ENCODE measurements around the gene FLT3LG.

The FLT3LG gene

GRCh38 chr19:49486232-49486631, 12.2 kb downstream of the FLT3LG start:
- no peak for TF ChIP-seq CTCF (conservative IDR thresholded peaks at IDR 0.05; ENCODE audit: low read length)
- DNase-seq (ENCODE audit: low read depth), result no peak

GRCh38 chr19:49486710-49487276, 12.8 kb downstream of the FLT3LG start:
- no peak for TF ChIP-seq CTCF (conservative IDR thresholded peaks at IDR 0.05; ENCODE audit: low read length)
- DNase-seq (ENCODE audit: low read depth), result no peak
- no peak overlapping the region for H3K4me3 ChIP-seq (ENCODE audit: low read length)

More at GRCh38 chr19:49486232-49486631, 12.2 kb downstream of the FLT3LG start:
- H3K4me3 ChIP-seq (ENCODE audit: low read length), result no peak overlapping the region

- peak within 1 kb of the TSS; percentile 100 for H3K4me3 ChIP-seq (ENCODE audit: low read length)
- peak; percentile 99 for DNase-seq (ENCODE audit: low read depth)
- no peak for TF ChIP-seq CTCF (conservative IDR thresholded peaks at IDR 0.05; ENCODE audit: low read length)
Observed at GRCh38 chr19:49487277-49488045, 13.4 kb downstream of the FLT3LG start, which contains the start of gene RPL13A. RPL13A (plus strand) TSS chr19:49487608; CDS start chr19:49487630, 22 bp downstream.

DNA sequence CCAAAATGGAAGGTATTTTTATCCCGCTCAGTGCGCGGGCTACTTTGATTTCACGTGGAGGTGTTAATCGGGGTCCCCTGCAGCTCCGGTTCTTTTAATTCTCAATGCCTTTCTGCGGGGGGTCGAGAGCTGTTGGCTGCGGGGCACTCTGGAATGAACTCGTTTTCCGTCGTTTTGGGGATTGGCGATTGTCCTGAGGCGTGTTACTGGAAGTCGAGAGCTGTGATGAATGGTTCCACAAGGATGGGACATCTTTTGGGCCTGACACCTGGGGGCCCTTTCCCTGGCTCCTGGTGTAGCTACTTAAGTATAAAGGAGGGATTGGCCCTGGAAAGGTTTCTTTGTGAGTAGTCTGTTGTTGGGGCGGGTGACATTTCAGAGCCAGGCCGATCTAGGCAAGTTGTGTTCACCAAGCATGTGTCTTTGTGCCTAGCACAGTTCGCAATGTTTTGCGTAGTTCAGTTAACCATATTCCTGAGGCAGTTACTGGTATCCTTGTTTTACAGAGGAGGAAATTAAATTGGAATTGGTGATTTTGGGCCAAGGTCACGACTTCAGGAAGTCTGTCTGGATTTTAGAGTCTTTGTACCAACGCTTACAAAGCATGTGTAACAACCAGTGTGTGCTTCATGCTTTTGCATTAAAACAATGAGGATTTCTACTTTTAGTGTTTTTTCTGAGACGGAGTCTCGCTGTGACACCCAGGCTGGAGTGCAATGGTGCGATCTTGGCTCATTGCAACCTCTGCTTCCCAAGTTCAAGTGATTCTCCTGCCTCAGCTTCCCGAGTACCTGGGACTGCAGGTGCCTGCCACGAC, 14.2 kb downstream of the FLT3LG start:
- H3K4me3 ChIP-seq (ENCODE audit: low read length), result peak overlapping the region; percentile 100
- TF ChIP-seq CTCF (conservative IDR thresholded peaks at IDR 0.05; ENCODE audit: low read length), result no peak
- no peak for DNase-seq (ENCODE audit: low read depth)

- no peak for TF ChIP-seq CTCF (conservative IDR thresholded peaks at IDR 0.05; ENCODE audit: low read length)
- DNase-seq (ENCODE audit: low read depth), result no peak
- H3K4me3 ChIP-seq (ENCODE audit: low read length), result peak overlapping the region; percentile 100
Observed at GRCh38 chr19:49488863-49489537, 15.0 kb downstream of the FLT3LG start.

DNA sequence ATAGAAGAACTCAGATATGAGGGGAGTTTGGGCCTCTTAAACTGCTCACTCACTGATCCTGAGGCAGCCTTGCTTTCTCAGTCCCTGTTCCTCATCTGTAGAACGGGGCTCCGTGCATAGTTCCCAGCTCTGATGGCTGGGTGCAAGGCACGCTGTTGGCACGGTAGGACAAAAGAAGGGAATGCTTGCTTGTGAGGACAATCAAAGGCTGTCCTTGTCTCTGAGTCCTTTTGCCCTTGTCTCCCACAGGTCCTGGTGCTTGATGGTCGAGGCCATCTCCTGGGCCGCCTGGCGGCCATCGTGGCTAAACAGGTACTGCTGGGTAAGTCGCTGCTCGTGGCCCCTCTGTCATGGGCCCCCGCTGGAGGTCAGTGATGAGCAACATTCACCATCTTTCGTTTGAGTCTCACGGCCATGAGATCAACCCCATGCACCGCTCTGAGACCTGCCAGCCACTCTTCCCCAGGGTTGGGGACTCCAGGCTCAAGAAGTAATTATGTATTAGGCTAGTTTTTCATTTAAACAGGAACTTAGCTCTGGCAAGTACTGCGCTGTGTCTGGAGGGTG, 15.7 kb downstream of the FLT3LG start:
- no peak for DNase-seq (ENCODE audit: low read depth)
- H3K4me3 ChIP-seq (ENCODE audit: low read length), result peak overlapping the region; percentile 100
- no peak for TF ChIP-seq CTCF (conservative IDR thresholded peaks at IDR 0.05; ENCODE audit: low read length)
